Measurements from ENCODE around the gene CREG2.
"Not testable (repeated sequence)": the region's sequence is repeated elsewhere in the genome, so short reads cannot be mapped to it uniquely, and the experiment has no call there.

The CREG2 gene

DNA sequence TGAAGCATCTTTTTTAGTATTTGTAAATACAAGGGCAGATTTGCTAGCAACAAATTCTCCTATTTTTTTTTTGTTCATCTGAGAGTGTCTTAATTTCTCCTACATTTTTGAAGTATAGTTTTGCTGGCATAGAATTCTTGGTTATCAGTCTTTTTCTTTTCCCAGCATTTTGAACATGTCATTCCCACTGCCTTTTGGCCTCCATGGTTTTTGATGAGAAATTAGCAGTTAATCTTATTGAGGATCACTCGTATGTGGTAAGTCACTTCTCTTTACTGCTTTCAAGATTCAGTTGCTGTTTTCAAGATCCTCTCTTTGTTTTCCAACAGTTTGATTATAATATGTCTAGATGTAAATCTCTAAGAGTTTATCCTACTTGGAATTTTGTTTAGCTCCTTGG lies 61.9 kb downstream of the CREG2 start:
- TF ChIP-seq, protein P1, sequence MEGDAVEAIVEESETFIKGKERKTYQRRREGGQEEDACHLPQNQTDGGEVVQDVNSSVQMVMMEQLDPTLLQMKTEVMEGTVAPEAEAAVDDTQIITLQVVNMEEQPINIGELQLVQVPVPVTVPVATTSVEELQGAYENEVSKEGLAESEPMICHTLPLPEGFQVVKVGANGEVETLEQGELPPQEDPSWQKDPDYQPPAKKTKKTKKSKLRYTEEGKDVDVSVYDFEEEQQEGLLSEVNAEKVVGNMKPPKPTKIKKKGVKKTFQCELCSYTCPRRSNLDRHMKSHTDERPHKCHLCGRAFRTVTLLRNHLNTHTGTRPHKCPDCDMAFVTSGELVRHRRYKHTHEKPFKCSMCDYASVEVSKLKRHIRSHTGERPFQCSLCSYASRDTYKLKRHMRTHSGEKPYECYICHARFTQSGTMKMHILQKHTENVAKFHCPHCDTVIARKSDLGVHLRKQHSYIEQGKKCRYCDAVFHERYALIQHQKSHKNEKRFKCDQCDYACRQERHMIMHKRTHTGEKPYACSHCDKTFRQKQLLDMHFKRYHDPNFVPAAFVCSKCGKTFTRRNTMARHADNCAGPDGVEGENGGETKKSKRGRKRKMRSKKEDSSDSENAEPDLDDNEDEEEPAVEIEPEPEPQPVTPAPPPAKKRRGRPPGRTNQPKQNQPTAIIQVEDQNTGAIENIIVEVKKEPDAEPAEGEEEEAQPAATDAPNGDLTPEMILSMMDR (IDR thresholded peaks at IDR 0.05; ENCODE audit: insufficient read depth, low read depth, low read length, missing control alignments), result no peak
- no peak overlapping the region for H3K4me3 ChIP-seq (ENCODE audit: low read depth, low read length)
- DNase-seq (ENCODE audit: low read depth), result no peak

DNA sequence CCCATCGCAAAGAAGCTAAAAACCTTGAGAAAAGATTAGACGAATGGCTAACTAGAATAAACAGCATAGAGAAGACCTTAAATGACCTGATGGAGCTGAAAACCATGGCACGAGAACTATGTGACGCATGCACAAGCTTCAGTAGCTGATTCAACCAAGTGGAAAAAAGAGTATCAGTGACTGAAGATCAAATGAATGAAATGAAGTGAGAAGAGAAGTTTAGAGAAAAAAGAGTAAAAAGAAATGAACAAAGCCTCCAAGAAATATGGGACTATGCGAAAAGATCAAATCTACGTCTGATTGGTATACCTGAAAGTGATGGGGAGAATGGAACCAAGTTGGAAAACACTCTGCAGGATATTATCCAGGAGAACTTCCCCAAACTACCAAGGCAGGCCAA lies 70.7 kb downstream of the CREG2 start:
- DNase-seq (ENCODE audit: low read depth); H3K4me3 ChIP-seq (ENCODE audit: low read depth, low read length): not testable (repeated sequence)

DNA sequence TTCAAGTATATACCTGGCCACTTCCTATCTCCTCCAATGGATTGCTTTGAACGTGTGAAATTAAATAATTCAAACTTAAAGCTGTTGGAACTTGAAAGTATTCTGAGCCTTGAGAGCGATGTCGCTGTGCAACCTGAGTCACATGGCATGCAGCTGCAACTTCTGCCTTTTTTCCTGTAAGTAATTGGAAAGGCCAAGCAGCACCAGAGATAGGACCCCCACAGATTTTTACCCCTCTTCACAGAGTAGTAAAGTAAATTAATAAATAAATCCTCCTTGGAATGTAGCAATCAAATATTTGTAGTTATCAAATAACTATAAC lies 75.6 kb downstream of the CREG2 start:
- no peak for DNase-seq (ENCODE audit: low read depth)
- no peak overlapping the region for H3K4me3 ChIP-seq (ENCODE audit: low read depth, low read length)
- TF ChIP-seq, protein P1 (IDR thresholded peaks at IDR 0.05; ENCODE audit: insufficient read depth, low read depth, low read length, missing control alignments), result no peak

DNA sequence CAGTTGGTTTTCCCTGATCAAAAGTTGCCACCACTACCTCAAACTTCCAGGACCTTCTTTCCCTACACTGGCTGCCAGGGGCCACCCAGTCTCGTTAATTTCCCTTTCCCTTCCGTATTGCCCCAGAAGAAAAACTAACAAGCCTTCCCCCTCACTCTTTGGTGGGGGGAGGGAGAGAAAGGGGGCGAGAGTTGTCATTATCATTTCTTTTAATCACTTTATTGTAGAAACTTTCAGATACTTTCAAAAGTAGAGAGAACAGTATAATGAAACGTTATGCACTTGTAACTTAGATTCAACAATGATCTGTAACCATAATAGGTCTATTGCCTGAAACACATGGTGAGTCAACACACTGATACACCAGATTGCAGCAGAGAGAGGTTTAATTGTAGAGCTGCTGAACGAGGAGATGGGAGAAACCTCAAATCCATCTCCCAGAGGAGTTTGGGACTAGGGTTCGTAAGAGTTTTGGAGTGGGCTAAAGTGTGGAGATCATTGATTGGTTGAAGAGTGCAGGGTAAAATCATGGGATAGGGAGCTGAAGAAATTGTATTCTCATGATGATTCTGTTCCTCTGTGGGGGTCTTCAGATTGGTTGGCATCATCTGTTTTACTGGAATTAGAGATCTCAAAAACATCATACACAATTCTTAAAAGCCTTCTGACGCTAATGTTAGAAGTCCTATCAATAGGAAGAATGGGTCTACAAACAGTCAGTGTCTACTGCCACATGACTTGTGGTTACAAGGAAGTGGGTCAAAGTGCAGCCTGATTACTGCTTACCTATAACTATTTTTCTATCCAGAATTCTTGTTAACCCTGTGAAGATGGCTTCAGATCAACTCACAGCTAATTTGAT lies 76.2 kb downstream of the CREG2 start:
- TF ChIP-seq, protein P1 (IDR thresholded peaks at IDR 0.05; ENCODE audit: insufficient read depth, low read depth, low read length, missing control alignments), result no peak
- no peak for DNase-seq (ENCODE audit: low read depth)
- no peak overlapping the region for H3K4me3 ChIP-seq (ENCODE audit: low read depth, low read length)

DNA sequence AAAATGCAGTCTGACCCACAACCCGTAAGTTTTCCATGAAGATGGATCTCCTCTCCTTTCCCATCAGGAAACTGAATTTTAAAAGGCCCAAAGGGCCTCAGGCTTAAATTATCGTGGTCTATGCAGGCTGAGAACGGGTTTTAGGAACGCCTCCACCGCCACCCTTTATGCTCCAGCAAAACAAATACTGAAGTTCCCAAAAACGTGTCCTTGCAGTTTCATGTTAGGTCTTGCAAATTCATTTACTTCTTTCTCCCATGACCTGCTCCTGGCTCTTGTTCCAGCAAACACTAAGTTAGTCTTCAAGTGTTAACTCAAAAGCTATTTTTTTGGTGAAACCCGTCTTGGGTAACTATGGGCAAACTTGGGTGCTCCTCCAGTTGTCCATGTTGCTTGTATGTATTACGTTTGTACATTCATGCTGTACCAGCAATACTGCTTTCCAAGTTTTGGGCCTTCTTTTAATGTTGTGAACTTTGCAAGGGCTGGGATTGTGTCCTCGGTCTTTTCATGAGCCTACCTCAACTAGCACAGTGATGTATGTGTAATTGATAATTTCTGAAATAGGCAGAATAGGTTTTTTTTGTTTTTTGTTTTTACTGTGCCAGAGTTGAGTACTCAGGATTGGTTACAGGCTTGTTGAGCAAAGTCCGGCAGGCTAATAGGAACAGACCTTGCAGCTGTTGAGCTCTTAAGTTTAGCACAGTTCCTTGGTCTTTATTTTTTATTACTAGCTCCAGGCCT lies 77.0 kb downstream of the CREG2 start:
- no peak overlapping the region for H3K4me3 ChIP-seq (ENCODE audit: low read depth, low read length)
- DNase-seq (ENCODE audit: low read depth), result no peak
- TF ChIP-seq, protein P1 (IDR thresholded peaks at IDR 0.05; ENCODE audit: insufficient read depth, low read depth, low read length, missing control alignments), result no peak

DNA sequence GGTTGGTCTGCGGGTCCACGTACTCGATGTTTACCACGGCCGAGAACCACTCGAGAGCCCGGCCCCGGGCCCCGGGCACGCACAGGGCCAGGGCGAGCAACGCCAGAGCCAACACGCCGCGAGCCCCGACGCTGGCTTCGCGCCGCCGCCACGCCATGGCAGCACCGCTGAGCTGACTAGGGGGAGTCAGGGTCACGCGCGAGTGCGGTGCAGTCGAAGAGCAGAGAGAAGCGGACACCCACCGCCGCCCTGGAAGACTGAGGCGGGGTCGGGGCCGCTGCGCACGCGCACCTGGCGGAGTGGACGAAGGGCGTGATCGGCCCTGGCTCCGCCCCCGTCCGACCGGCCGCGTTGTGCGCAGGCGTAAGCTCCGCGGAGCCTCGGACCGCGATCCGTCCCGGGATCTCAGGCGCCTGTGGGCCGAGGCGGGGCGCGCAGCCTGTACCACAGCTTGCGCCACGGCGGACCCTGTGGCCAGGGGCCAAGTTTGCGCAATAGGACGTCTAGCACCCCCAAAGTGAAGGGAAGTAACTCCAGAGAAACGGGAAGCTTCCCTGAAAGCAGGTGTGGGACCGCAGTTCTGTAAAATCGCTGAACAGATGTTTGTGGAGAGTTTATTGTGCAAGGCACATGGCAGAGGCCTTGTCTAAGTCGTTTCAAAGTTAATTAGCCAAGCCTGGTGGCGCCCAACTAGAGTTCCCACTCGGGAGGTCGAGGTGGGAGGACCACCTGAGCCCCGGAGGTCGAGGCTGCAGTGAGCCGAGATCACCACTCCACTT lies 78.7 kb downstream of the CREG2 start, which contains the start of gene RNF149:
TSS of gene RNF149 (minus strand) at position 270 of the 779 bp plus-strand sequence. CDS start at position 157, 113 bp downstream.
- TF ChIP-seq, protein P1 (IDR thresholded peaks at IDR 0.05; ENCODE audit: insufficient read depth, low read depth, low read length, missing control alignments), result no peak

DNA sequence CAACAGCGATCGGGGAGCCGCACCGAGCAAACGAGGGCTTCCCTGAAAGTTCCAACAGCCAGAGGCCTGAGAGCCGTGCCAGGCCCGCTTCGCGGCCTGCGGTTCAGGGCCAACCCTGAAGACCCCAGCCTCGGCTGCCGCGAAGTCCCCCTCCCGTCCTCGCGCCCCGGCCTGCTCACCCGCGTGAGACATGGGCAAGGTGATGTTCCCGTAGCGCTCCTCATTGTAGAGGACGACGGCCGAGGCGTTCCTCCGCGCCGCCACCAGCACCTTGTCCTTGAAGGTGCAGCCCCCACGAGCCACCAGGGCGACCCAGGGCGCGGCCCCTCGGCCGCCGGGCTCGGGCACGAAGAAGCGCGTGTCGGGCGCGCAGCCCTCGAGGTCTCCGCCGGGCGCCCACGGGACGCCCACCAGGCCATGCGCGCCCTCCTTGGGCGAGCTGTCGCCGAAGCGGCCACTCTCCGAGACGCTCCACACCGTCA lies 79.3 kb downstream of the CREG2 start:
- peak overlapping the region; percentile 95 for H3K4me3 ChIP-seq (ENCODE audit: low read depth, low read length)
- DNase-seq (ENCODE audit: low read depth), result peak; percentile 49
- TF ChIP-seq, protein P1 (IDR thresholded peaks at IDR 0.05; ENCODE audit: insufficient read depth, low read depth, low read length, missing control alignments), result no peak

More for the DNA sequence above, 78.7 kb downstream of the CREG2 start, which contains the start of gene RNF149:
- peak within 1 kb of the TSS; percentile 95 for H3K4me3 ChIP-seq (ENCODE audit: low read depth, low read length)
- peak; percentile 93 for DNase-seq (ENCODE audit: low read depth)

All from GM12865 (cell line).